Neutrophil (primary cell): ENCODE results near the gene MSGN1.

Experiments
- H3K27ac ChIP-seq: fragments of 200-600 bp; sonication (generic); 2 replicates; pipeline ENCODE4 v1.5.1; 2016; ENCODE audit warnings: mild to moderate bottlenecking, moderate library complexity
- H3K27me3 ChIP-seq: fragments of 200-600 bp; sonication (generic); 2 replicates; pipeline ENCODE4 v1.6.0; 2016; ENCODE audit warnings: mild to moderate bottlenecking
- H3K36me3 ChIP-seq: fragments of 200-600 bp; sonication (generic); 2 replicates; pipeline ENCODE4 v1.5.1; 2017
- H3K4me1 ChIP-seq, 2 experiments: fragments of 200-600 bp in 1 of 2; sonication (generic) in 1 of 2; 1 replicate in 1 of 2; 2 replicates in 1 of 2; pipeline versions ENCODE4 v1.5.1 to v1.6.1; 2013 to 2016; ENCODE audit warnings: low read depth in 1 of 2, low read length in 1 of 2, mild to moderate bottlenecking in 1 of 2, moderate library complexity in 1 of 2; ENCODE audit not compliant: control insufficient read depth in 1 of 2, insufficient read depth in 1 of 2
- H3K4me3 ChIP-seq, 2 experiments: fragments of 200-600 bp in 1 of 2; sonication (generic) in 1 of 2; 1 replicate in 1 of 2; 2 replicates in 1 of 2; pipeline ENCODE4 v1.5.1; 2013 to 2016; ENCODE audit warnings: low read depth in 1 of 2, low read length in 1 of 2, mild to moderate bottlenecking in 1 of 2, moderate library complexity in 1 of 2
- H3K9me3 ChIP-seq: fragments of 200-600 bp; sonication (generic); 2 replicates; pipeline ENCODE4 v1.5.1; 2016
- CTCF ChIP-seq: fragments of 200-600 bp; sonication (generic); IDR thresholded peaks from 2 replicates; pipeline ENCODE4 v1.5.1; 2016; ENCODE audit warnings: antibody characterized with exemption

Gene MSGN1

GRCh38 chr2:17805166-17805565 lies 11.1 kb upstream of the MSGN1 start:
- no peak overlapping the region for H3K27ac ChIP-seq
- TF ChIP-seq CTCF: no peak
- H3K36me3 ChIP-seq: no peaks in the 10 kb centered on the region
- no peaks in the 10 kb centered on the region for H3K9me3 ChIP-seq
- H3K4me3 ChIP-seq: no peak overlapping the region
- no peaks in the 10 kb centered on the region for H3K4me1 ChIP-seq
- peaks cover 8% of the 10 kb centered on the region for H3K27me3 ChIP-seq

GRCh38 chr2:17805717-17806363 lies 10.4 kb upstream of the MSGN1 start:
- H3K27ac ChIP-seq: no peak overlapping the region
- H3K9me3 ChIP-seq: no peaks in the 10 kb centered on the region
- H3K4me3 ChIP-seq: no peak overlapping the region
- H3K4me1 ChIP-seq: no peaks in the 10 kb centered on the region
- peaks cover 8% of the 10 kb centered on the region for H3K27me3 ChIP-seq
- TF ChIP-seq CTCF: no peak
- H3K36me3 ChIP-seq: no peaks in the 10 kb centered on the region

- TF ChIP-seq CTCF: no peak
- H3K4me3 ChIP-seq: no peak overlapping the region
- no peaks in the 10 kb centered on the region for H3K9me3 ChIP-seq
- H3K27me3 ChIP-seq: no peaks in the 10 kb centered on the region
- H3K4me1 ChIP-seq: no peaks in the 10 kb centered on the region
- no peaks in the 10 kb centered on the region for H3K36me3 ChIP-seq
- no peak overlapping the region for H3K27ac ChIP-seq
Measured at GRCh38 chr2:17813010-17813741, 3.1 kb upstream of the MSGN1 start.

- TF ChIP-seq CTCF: no peak
- Histone ChIP-seq H3K9me3 (no peaks in the 10 kb centered on the region), H3K4me1 (no peaks in the 10 kb centered on the region), H3K27me3 (no peaks in the 10 kb centered on the region), H3K27ac (no peak overlapping the region), H3K36me3 (no peaks in the 10 kb centered on the region), H3K4me3 (no peak overlapping the region)
Measured at GRCh38 chr2:17813742-17814473, 2.4 kb upstream of the MSGN1 start.

- no peaks in the 10 kb centered on the region for H3K27me3 ChIP-seq
- H3K9me3 ChIP-seq: no peaks in the 10 kb centered on the region
- H3K4me1 ChIP-seq: no peaks in the 10 kb centered on the region
- no peak overlapping the region for H3K4me3 ChIP-seq
- no peak overlapping the region for H3K27ac ChIP-seq
- no peaks in the 10 kb centered on the region for H3K36me3 ChIP-seq
- no peak for TF ChIP-seq CTCF
Measured at GRCh38 chr2:17814601-17815000, 1.7 kb upstream of the MSGN1 start.
